ENCODE data around the gene ATRNL1.
"Not testable (repeated sequence)": the region's sequence is repeated elsewhere in the genome, so short reads cannot be mapped to it uniquely, and the experiment has no call there.

GRCh38 chr10:115758488-115758887 lies 665.3 kb downstream of the ATRNL1 start:
- TF ChIP-seq CTCF (IDR thresholded peaks at IDR 0.05; ENCODE audit: low read depth, low read length); EZH2phosphoT487 (IDR thresholded peaks at IDR 0.05; ENCODE audit: low read depth): not testable (repeated sequence)
